Measurements from ENCODE around the gene PHC1.
A peak's percentile ranks its signal among the peaks of the same experiment; 100 is the strongest.
"Not testable (repeated sequence)": the region's sequence is repeated elsewhere in the genome, so short reads cannot be mapped to it uniquely, and the experiment has no call there.

The PHC1 gene

GRCh38 chr12:8914033-8914715, at the start of gene PHC1:
PHC1 (plus strand) TSS chr12:8914509; CDS start chr12:8917678, 3,169 bp downstream.
- TF ChIP-seq CTCF (IDR thresholded peaks at IDR 0.05; ENCODE audit: control insufficient read depth, insufficient read depth, low read depth, low read length, missing control alignments) = peak; percentile 61

GRCh38 chr12:8866429-8866828, 47.9 kb upstream of the PHC1 start:
- TF ChIP-seq CTCF (IDR thresholded peaks at IDR 0.05; ENCODE audit: control insufficient read depth, insufficient read depth, low read depth, low read length, missing control alignments) = no peak
- H3K4me3 ChIP-seq (ENCODE audit: control insufficient read depth, low read depth, low read length) = no peak overlapping the region
- no peak for DNase-seq (ENCODE audit: low read depth)

More at GRCh38 chr12:8914033-8914715, at the start of gene PHC1:
- DNase-seq (ENCODE audit: low read depth) = not testable (repeated sequence)
- peak within 1 kb of the TSS; percentile 90 for H3K4me3 ChIP-seq (ENCODE audit: control insufficient read depth, low read depth, low read length)

GRCh38 chr12:8867009-8867408, 47.3 kb upstream of the PHC1 start:
- no peak overlapping the region for H3K4me3 ChIP-seq (ENCODE audit: control insufficient read depth, low read depth, low read length)
- TF ChIP-seq CTCF (IDR thresholded peaks at IDR 0.05; ENCODE audit: control insufficient read depth, insufficient read depth, low read depth, low read length, missing control alignments) = no peak
- DNase-seq (ENCODE audit: low read depth) = no peak

DNA sequence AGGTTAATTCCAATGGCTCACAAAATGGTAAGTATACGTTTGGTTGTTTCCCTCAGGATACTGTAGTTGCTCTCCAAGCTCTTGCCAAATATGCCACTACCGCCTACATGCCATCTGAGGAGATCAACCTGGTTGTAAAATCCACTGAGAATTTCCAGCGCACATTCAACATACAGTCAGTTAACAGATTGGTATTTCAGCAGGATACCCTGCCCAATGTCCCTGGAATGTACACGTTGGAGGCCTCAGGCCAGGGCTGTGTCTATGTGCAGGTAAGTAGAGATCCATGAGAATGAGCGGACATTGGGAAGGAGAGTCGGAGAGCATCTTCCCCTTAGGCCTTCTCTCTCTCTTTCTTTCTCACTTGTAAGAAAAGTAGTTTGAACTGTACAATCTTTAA, 46.5 kb upstream of the PHC1 start:
- TF ChIP-seq CTCF (IDR thresholded peaks at IDR 0.05; ENCODE audit: control insufficient read depth, insufficient read depth, low read depth, low read length, missing control alignments) = no peak
- no peak for DNase-seq (ENCODE audit: low read depth)
- no peak overlapping the region for H3K4me3 ChIP-seq (ENCODE audit: control insufficient read depth, low read depth, low read length)

DNA sequence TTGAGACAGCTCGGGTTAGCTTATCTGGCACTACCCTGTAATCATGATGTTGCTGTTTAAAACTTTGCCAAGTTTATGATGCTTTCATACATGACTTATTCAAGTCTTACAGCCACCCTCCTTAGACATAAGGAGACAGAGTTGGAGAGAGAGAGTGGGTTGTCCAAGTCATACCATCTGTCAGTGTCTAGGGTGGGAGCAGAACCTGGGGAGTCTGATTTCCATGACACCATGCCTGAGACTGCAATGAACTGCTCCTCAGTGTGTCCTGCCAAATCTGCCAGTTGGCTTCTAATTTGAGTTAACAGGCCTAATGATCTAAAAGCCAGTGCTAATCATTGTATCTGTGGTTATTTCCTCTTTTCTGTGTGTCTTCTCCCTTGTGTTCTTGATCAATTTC, 43.7 kb upstream of the PHC1 start:
- no peak for DNase-seq (ENCODE audit: low read depth)
- no peak overlapping the region for H3K4me3 ChIP-seq (ENCODE audit: control insufficient read depth, low read depth, low read length)
- no peak for TF ChIP-seq CTCF (IDR thresholded peaks at IDR 0.05; ENCODE audit: control insufficient read depth, insufficient read depth, low read depth, low read length, missing control alignments)

- no peak for DNase-seq (ENCODE audit: low read depth)
- no peak overlapping the region for H3K4me3 ChIP-seq (ENCODE audit: control insufficient read depth, low read depth, low read length)
- no peak for TF ChIP-seq CTCF (IDR thresholded peaks at IDR 0.05; ENCODE audit: control insufficient read depth, insufficient read depth, low read depth, low read length, missing control alignments)
Observed at GRCh38 chr12:8871068-8871467, 43.2 kb upstream of the PHC1 start.

Measured in AG09309 (cell line).